C4-2B (cell line): ENCODE results near the gene ZDHHC14.
"Not testable (repeated sequence)": the region's sequence is repeated elsewhere in the genome, so short reads cannot be mapped to it uniquely, and the experiment has no call there.

Experiments
- H3K27ac ChIP-seq: fragments of 450-650 bp; 2 replicates; pipeline ENCODE4 v1.5.1; 2017
- ZFX ChIP-seq: fragments of 450-650 bp; IDR thresholded peaks from 2 replicates; pipeline ENCODE4 v1.6.1; 2017
- TF ChIP-seq, protein P1 (sequence below): fragments of 450-650 bp; conservative IDR thresholded peaks from 2 replicates; pipeline ENCODE4 v1.5.1; 2017; ENCODE audit warnings: mild to moderate bottlenecking

ZDHHC14 gene

DNA sequence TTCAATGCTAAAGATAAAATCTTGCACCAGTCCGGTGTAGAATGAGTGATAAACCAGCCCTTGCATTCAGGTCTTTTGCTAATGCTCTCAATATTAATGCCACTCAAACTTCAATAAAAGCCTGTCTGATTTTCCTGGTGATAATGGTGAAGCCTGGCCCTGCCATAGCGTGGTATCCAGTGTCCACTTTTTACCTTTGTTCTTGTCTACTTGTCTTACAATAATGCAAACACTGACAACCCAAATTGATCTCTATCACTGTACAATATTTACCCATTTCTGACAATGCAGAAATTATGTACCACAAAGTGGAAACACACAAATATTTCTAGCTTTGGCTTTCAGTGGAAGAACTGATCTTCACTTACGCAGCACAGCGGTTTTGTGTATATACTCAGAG lies 189.1 kb downstream of the ZDHHC14 start:
- H3K27ac ChIP-seq = no peak overlapping the region
- TF ChIP-seq, protein P1, sequence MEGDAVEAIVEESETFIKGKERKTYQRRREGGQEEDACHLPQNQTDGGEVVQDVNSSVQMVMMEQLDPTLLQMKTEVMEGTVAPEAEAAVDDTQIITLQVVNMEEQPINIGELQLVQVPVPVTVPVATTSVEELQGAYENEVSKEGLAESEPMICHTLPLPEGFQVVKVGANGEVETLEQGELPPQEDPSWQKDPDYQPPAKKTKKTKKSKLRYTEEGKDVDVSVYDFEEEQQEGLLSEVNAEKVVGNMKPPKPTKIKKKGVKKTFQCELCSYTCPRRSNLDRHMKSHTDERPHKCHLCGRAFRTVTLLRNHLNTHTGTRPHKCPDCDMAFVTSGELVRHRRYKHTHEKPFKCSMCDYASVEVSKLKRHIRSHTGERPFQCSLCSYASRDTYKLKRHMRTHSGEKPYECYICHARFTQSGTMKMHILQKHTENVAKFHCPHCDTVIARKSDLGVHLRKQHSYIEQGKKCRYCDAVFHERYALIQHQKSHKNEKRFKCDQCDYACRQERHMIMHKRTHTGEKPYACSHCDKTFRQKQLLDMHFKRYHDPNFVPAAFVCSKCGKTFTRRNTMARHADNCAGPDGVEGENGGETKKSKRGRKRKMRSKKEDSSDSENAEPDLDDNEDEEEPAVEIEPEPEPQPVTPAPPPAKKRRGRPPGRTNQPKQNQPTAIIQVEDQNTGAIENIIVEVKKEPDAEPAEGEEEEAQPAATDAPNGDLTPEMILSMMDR = no peak
- no peak for TF ChIP-seq ZFX

GRCh38 chr6:157570752-157571151 lies 189.8 kb downstream of the ZDHHC14 start:
- H3K27ac ChIP-seq = no peak overlapping the region
- TF ChIP-seq, protein P1 = no peak
- no peak for TF ChIP-seq ZFX

DNA sequence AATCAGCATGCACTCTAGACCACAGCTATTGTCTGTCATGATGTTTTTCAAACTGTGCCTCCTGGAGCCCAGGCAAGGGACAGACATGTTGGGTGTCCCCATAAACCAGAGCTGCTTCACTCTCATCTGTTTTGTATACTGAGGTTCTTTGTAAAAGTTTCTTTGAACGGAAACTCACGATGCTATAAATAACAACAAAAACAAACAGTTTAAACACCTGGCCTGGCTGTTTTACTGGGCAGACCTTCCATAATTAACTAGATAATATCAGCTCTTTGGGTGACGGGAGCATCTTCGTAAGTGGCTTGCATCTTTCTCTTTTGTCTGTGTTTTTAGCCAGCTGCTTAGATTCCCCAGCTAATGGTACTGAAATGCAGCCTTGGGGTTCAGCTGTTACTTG lies 190.3 kb downstream of the ZDHHC14 start:
- no peak overlapping the region for H3K27ac ChIP-seq
- TF ChIP-seq, protein P1 = no peak
- no peak for TF ChIP-seq ZFX

DNA sequence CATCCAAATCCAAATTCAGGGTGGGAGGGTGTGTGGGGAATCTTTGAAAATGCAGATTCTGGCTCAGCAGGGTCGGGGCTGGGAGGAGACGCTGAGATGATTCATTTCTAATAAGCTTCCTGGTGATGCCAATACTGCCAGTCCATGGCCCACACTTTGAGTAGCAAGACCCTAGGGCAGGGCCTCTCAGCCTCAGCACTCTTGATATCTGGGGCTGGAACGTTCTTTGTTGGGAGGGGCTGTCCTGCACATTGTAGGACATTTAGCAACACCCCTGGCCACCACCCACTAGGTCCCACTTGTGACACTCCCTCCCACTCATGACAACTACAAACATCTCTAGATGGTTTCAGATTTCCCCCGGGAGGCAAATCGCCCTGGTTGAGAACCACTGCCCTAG lies 191.0 kb downstream of the ZDHHC14 start:
- no peak overlapping the region for H3K27ac ChIP-seq
- TF ChIP-seq, protein P1 = no peak
- no peak for TF ChIP-seq ZFX

- no peak for TF ChIP-seq ZFX
- TF ChIP-seq, protein P1 = no peak
- no peak overlapping the region for H3K27ac ChIP-seq
Measured at GRCh38 chr6:157574851-157575424, 193.9 kb downstream of the ZDHHC14 start.

GRCh38 chr6:157575436-157576145 lies 194.6 kb downstream of the ZDHHC14 start:
- no peak overlapping the region for H3K27ac ChIP-seq
- TF ChIP-seq ZFX = no peak
- TF ChIP-seq, protein P1 = no peak

DNA sequence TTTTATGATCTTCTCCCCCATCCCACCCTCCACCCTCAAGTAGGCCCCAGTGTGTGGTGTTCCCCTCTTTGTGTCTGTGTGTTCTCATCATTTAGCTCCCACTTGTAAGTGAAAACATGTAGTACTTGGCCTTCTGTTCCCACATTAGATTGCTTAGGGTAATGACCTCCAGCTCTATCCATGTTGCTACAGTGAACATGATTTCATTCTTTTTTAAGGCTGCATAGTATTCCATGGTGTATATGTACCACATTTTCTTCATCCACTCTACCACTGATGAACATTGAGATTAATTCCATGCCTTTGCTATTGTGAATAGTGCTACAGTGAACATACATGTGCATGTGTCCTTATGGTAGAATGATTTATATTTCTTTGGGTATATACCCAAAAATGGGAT lies 196.0 kb downstream of the ZDHHC14 start:
- not testable (repeated sequence) for H3K27ac ChIP-seq

GRCh38 chr6:157578527-157578926 lies 197.5 kb downstream of the ZDHHC14 start:
- 0 out of 2 replicates have a peak overlapping the region, but pooled peaks have one; percentile 66 for H3K27ac ChIP-seq
